Left colon (tissue), 2 donors: ENCODE results near the gene MUC5B. TPM values are rescaled to one million over a fixed set of nuclear protein-coding genes. Genes with fewer than 3 reads are reported as not detected.
"Not testable (repeated sequence)": the region's sequence is repeated elsewhere in the genome, so short reads cannot be mapped to it uniquely, and the experiment has no call there.

Source experiments
- ATAC-seq: fragments of 200-7000 bp; cut with Tn5 transposase; one replicate; pipeline ENCODE4 v1.9.1; 2020; ENCODE audit warnings: mild to moderate bottlenecking, moderate library complexity
- DNase-seq, 2 donors: peaks; one replicate each; pipeline ENCODE4 v3.0.0-alpha.2; 2020
- intact Hi-C, 2 donors: fragments of 100-400 bp; cut with DNase I in 1 of 2; cut with micrococcal nuclease in 1 of 2; formaldehyde crosslinking; loops; one replicate each; pipeline versions ENCODE4 v1.11.2 to v1.14.0; 2022; cut with DNase I, micrococcal nuclease
- total RNA-seq, 2 donors: library from RNA; stranded (reverse); fragmentation: NEBNext Ultra II Directional; extraction: Animal tissue kit (Norgen Biotek cat#: 25700); gene quantifications; one replicate each; pipeline ENCODE4 v1.2.1, GENCODE V29; 2021
- donor health status: DM: no; HTN: no; CAD: no.
- donor health status: DM: yes; HTN: yes; CAD: no.

The MUC5B gene
- total RNA-seq, 2 donors from 2014 or later: 258 to 369 TPM

- intact Hi-C loops, ATAC-seq, DNase-seq: not testable (repeated sequence)
These were observed 38.7 kb upstream of the MUC5B start for GRCh38 chr11:1184139-1184538.

GRCh38 chr11:1188451-1189130 lies 34.3 kb upstream of the MUC5B start:
- DNase-seq, ATAC-seq, intact Hi-C loops: not testable (repeated sequence)

DNA sequence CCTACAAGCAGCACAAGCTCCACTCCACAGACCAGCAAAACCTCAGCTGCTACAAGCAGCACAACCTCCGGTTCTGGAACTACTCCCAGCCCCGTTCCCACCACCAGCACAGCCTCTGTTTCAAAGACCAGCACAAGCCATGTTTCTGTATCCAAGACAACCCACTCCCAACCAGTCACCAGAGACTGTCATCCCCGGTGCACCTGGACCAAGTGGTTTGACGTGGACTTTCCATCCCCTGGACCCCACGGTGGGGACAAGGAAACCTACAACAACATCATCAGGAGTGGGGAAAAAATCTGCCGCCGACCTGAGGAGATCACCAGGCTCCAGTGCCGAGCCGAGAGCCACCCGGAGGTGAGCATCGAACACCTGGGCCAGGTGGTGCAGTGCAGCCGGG lies 33.0 kb upstream of the MUC5B start:
- intact Hi-C loops, DNase-seq, ATAC-seq: not testable (repeated sequence)

DNA sequence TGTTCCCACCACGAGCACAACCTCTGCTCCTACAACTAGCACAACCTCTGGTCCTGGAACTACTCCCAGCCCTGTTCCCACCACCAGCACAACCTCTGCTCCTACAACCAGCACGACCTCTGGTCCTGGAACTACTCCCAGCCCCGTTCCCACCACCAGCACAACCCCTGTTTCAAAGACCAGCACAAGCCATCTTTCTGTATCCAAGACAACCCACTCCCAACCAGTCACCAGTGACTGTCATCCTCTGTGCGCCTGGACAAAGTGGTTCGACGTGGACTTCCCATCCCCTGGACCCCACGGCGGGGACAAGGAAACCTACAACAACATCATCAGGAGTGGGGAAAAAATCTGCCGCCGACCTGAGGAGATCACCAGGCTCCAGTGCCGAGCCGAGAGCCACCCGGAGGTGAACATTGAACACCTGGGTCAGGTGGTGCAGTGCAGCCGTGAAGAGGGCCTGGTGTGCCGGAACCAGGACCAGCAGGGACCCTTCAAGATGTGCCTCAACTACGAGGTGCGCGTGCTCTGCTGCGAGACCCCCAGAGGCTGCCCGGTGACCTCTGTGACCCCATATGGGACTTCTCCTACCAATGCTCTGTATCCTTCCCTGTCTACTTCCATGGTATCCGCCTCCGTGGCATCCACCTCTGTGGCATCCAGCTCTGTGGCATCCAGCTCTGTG lies 30.9 kb upstream of the MUC5B start:
- intact Hi-C loops, ATAC-seq: not testable (repeated sequence)
- DNase-seq: peak in 1 of 2 donors; percentile 21

- DNase-seq (peak in 1 of 2 donors; percentile 21), ATAC-seq (peak; percentile 44)
- intact Hi-C loops: no loop called here
These were observed 30.0 kb upstream of the MUC5B start for GRCh38 chr11:1192741-1193325.

- intact Hi-C loops: no loop called here
- DNase-seq: peak in 1 of 2 donors; percentile 25
- ATAC-seq: peak; percentile 44
These were observed 29.3 kb upstream of the MUC5B start for GRCh38 chr11:1193326-1194230.

GRCh38 chr11:1194231-1194976 lies 28.5 kb upstream of the MUC5B start:
- DNase-seq (peak in 1 of 2 donors; percentile 17), ATAC-seq (no peak)
- intact Hi-C loops: no loop called here

- DNase-seq (no peak), ATAC-seq (no peak)
- intact Hi-C loops: no loop called here
These were observed 27.7 kb upstream of the MUC5B start for GRCh38 chr11:1194977-1195681.

DNA sequence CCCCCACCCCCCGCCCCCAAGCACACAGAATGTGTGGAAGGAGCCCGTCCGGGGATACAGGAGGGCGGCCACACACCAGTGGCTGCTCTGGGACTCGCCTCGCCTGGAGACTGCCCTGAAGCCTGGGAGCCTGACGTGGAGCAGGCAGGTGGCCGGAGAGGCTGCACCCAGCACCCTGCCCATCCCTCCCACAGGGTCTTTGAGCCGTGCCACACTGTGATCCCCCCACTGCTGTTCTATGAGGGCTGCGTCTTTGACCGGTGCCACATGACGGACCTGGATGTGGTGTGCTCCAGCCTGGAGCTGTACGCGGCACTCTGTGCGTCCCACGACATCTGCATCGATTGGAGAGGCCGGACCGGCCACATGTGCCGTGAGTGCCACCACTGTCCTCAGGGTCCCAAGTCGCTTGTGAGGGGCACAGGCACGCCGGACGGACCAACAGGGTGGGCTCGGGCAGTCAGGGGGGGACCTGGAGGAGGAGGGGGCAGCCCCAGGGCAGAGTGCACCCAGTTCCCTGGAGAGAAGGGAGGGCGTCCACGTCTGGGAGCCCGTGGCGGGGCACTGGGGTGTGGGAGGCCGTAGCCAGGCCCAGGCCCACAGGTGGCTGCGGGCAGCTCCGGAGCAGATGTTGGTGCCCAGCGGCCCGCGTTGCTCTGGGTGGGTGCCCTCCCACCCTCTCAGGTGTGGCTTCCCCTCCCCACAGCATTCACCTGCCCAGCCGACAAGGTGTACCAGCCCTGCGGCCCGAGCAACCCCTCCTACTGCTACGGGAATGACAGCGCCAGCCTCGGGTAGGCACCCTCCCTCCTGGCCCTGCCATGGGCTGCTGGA lies 27.0 kb upstream of the MUC5B start:
- intact Hi-C loops: no loop called here
- ATAC-seq: no peak
- DNase-seq: peak in 1 of 2 donors; percentile 16

- DNase-seq: peak in 1 of 2 donors; percentile 16
- ATAC-seq: no peak
- intact Hi-C loops: no loop called here
These were observed 26.1 kb upstream of the MUC5B start for GRCh38 chr11:1196516-1197391.

GRCh38 chr11:1197431-1197885 lies 25.4 kb upstream of the MUC5B start:
- ATAC-seq: no peak
- intact Hi-C loops: no loop called here
- peak in 1 of 2 donors; percentile 18 for DNase-seq

DNA sequence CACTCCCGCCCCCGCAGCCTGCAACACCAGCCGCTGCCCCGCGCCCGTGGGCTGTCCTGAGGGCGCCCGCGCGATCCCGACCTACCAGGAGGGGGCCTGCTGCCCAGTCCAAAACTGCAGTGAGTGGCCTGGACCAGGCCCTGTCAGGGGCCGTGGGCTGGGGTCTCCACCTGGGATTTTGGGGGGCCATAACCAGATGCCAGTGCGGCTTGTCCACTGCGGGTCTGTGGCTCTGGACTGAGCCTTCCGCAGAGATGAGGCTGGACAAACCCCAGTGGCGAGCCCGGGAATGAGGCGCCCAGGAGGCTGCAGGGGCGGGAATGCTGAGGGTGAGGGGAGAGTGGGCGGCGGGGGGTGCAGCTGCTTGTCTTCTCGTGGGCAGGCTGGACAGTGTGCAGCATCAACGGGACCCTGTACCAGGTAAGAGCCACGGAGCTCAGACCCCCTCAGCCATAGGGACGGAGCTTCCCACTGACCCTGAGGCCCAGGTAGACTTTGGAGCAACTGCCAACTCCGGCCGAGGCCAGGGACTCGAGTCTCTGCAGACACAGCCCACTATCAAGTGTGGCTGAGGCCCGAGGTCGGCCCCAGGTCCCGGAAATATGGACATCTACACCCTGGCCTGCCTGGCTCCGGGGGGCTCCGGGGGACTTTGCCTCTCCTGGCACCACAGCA lies 24.8 kb upstream of the MUC5B start:
- DNase-seq (peak in 1 of 2 donors; percentile 12), ATAC-seq (no peak)
- intact Hi-C loops: no loop called here

DNA sequence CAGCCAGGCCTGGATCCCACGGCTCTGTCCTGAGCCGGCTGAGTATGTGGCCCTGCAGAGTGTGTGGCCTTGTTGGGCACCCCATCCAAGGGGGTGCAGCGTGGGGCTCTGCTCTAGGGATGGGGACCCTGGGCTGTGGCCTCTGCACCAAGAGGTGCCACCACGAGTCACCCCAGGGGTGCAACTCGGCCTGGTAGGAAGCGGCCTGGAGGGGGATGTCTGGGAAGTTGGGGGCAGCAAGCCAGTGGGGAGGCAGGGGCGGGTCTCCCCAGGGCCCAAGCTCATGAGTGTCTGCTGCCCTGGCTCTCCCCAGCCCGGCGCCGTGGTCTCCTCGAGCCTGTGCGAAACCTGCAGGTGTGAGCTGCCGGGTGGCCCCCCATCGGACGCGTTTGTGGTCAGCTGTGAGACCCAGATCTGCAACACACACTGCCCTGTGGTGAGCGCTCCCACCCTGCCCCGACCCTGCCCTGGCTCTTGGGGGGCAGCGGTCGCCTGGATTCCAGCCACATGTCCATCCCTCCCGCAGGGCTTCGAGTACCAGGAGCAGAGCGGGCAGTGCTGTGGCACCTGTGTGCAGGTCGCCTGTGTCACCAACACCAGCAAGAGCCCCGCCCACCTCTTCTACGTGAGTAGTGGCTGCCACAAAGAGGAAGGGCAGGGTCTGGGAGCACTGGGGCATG lies 24.2 kb upstream of the MUC5B start:
- intact Hi-C loops: no loop called here
- ATAC-seq (no peak), DNase-seq (peak; percentile 36)

DNA sequence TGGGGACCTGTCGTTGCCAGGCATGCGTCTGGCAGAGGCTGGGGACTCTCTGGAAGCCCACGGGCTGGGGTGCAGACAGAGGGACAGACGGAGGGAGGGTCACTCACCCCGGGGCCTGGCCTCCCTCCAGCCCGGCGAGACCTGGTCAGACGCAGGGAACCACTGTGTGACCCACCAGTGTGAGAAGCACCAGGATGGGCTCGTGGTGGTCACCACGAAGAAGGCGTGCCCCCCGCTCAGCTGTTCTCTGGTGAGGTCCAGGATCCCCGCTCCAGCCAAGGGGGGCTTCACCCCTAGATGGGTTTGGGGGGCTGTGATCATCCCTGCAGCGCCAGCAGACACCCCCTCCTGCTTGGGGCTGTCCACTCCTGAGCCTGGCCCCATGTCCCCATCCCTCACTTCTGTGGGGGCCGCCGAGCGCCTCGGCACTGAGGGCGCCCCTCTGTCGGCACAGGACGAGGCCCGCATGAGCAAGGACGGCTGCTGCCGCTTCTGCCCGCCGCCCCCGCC lies 23.6 kb upstream of the MUC5B start:
- intact Hi-C loops: no loop called here
- ATAC-seq: no peak
- no peak for DNase-seq
